ENCODE measurements around the gene MRPL39.

The MRPL39 gene

GRCh38 chr21:25566645-25567044 lies 40.6 kb downstream of the MRPL39 start:
- no peak for DNase-seq

GRCh38 chr21:25565272-25566211 lies 41.7 kb downstream of the MRPL39 start:
- DNase-seq, result no peak

- no peak for DNase-seq
Observed at GRCh38 chr21:25564349-25564948, 42.8 kb downstream of the MRPL39 start.

GRCh38 chr21:25563361-25564116 lies 43.7 kb downstream of the MRPL39 start:
- DNase-seq, result no peak

- no peak for DNase-seq
Observed at GRCh38 chr21:25562660-25563059, 44.6 kb downstream of the MRPL39 start.

GRCh38 chr21:25561668-25562641 lies 45.3 kb downstream of the MRPL39 start:
- DNase-seq, result peak; percentile 83

- no peak for DNase-seq
Observed at GRCh38 chr21:25560891-25561290, 46.4 kb downstream of the MRPL39 start.

- DNase-seq, result no peak
Observed at GRCh38 chr21:25560271-25560685, 47.0 kb downstream of the MRPL39 start.

- DNase-seq, result no peak
Observed at GRCh38 chr21:25559746-25560145, 47.5 kb downstream of the MRPL39 start.

GRCh38 chr21:25558123-25558522 lies 49.2 kb downstream of the MRPL39 start:
- no peak for DNase-seq

GRCh38 chr21:25557180-25557579 lies 50.1 kb downstream of the MRPL39 start:
- no peak for DNase-seq

GRCh38 chr21:25556091-25556490 lies 51.2 kb downstream of the MRPL39 start:
- DNase-seq, result no peak

- DNase-seq, result no peak
Observed at GRCh38 chr21:25555492-25555891, 51.8 kb downstream of the MRPL39 start.

- DNase-seq, result no peak
Observed at GRCh38 chr21:25552856-25553255, 54.4 kb downstream of the MRPL39 start.

GRCh38 chr21:25551569-25551968 lies 55.7 kb downstream of the MRPL39 start:
- no peak for DNase-seq

GRCh38 chr21:25550352-25551120 lies 56.7 kb downstream of the MRPL39 start:
- DNase-seq, result no peak

- no peak for DNase-seq
Observed at GRCh38 chr21:25541042-25541441, 66.2 kb downstream of the MRPL39 start.

GRCh38 chr21:25539606-25540005 lies 67.7 kb downstream of the MRPL39 start:
- no peak for DNase-seq

GRCh38 chr21:25537174-25537573 lies 70.1 kb downstream of the MRPL39 start:
- no peak for DNase-seq

- no peak for DNase-seq
Observed at GRCh38 chr21:25536752-25537151, 70.5 kb downstream of the MRPL39 start.

- DNase-seq, result no peak
Observed at GRCh38 chr21:25535849-25536248, 71.4 kb downstream of the MRPL39 start.

All from activated T-cell treated with anti-CD3 and anti-CD28 coated beads for 4 hours (primary cell).